Stimulated activated CD8-positive, alpha-beta memory T cell treated with anti-CD3 and anti-CD28 coated beads, Interleukin-12 subunit alpha, Interleukin-12 subunit beta, amount 100 ng/mL, for 24 hours (primary cell): ENCODE results near the gene RCAN1.

Experiments used
- DNase-seq: peaks from one replicate; pipeline ENCODE4 v3.0.0-alpha.2; 2020; ENCODE audit errors: extremely low read depth

RCAN1 gene

GRCh38 chr21:34598931-34599400, 15.9 kb downstream of the RCAN1 start:
- DNase-seq = no peak

GRCh38 chr21:34597406-34597805, 17.5 kb downstream of the RCAN1 start:
- no peak for DNase-seq

GRCh38 chr21:34596561-34597271, 18.2 kb downstream of the RCAN1 start:
- DNase-seq = no peak

GRCh38 chr21:34595457-34595856, 19.5 kb downstream of the RCAN1 start:
- DNase-seq = no peak

GRCh38 chr21:34594566-34595234, 20.2 kb downstream of the RCAN1 start:
- DNase-seq = no peak

- DNase-seq = no peak
Observed at GRCh38 chr21:34593954-34594531, 20.9 kb downstream of the RCAN1 start.

- no peak for DNase-seq
Observed at GRCh38 chr21:34593423-34593822, 21.5 kb downstream of the RCAN1 start.

GRCh38 chr21:34592120-34592955, 22.6 kb downstream of the RCAN1 start:
- no peak for DNase-seq

GRCh38 chr21:34590520-34590919, 24.4 kb downstream of the RCAN1 start:
- no peak for DNase-seq

GRCh38 chr21:34589511-34590282, 25.2 kb downstream of the RCAN1 start:
- no peak for DNase-seq

- no peak for DNase-seq
Observed at GRCh38 chr21:34583926-34584563, 30.9 kb downstream of the RCAN1 start.

- no peak for DNase-seq
Observed at GRCh38 chr21:34582506-34583150, 32.3 kb downstream of the RCAN1 start.

- no peak for DNase-seq
Observed at GRCh38 chr21:34580181-34580700, 34.7 kb downstream of the RCAN1 start.

- no peak for DNase-seq
Observed at GRCh38 chr21:34579411-34579810, 35.5 kb downstream of the RCAN1 start.

- DNase-seq = no peak
Observed at GRCh38 chr21:34576041-34576511, 38.8 kb downstream of the RCAN1 start.

GRCh38 chr21:34574601-34575529, 40.0 kb downstream of the RCAN1 start:
- DNase-seq = no peak

GRCh38 chr21:34571994-34572393, 42.9 kb downstream of the RCAN1 start:
- DNase-seq = no peak

GRCh38 chr21:34570313-34570712, 44.6 kb downstream of the RCAN1 start:
- DNase-seq = no peak
